GM19468 (cell line): ENCODE data around the gene ASTN1.

Experiments used
- ATAC-seq: cut with Tn5 transposase; IDR thresholded peaks from one replicate; pipeline ENCODE4 v1.9.1; 2021; ENCODE audit warnings: mild to moderate bottlenecking, moderate library complexity, moderate number of reproducible peaks; ENCODE audit not compliant: unreplicated experiment; ENCODE audit errors: extremely low read depth

Gene ASTN1

DNA sequence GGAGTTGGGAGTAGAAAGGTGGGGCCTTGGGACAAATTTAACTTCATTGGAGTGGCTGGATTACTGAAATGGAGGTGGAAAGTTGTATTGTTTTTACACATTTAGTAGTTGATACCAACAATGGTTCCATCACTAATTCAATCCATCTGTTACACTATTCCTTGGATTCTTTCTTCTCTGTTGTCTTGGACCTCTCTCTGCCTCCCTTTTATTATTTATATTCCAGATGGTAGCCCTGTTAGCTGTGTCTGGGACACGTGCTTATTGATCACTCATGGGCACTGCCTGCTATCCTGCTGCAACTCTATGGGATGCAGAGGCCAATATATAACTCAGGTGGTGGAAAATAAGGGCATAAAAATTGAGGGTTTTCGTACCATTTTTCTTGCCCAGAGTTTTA lies 355.2 kb downstream of the ASTN1 start:
- ATAC-seq, result no peak
